GM18502 (cell line): ENCODE results near the gene LRP4.

Source experiments
- ATAC-seq: cut with Tn5 transposase; IDR thresholded peaks from one replicate; pipeline ENCODE4 v1.9.1; 2021; ENCODE audit warnings: mild to moderate bottlenecking; ENCODE audit not compliant: unreplicated experiment, poor library complexity

The LRP4 gene

GRCh38 chr11:46855863-46856262 is 62.5 kb downstream of the LRP4 start:
- no peak for ATAC-seq

- no peak for ATAC-seq
These were observed 63.2 kb downstream of the LRP4 start for GRCh38 chr11:46855167-46855566.

GRCh38 chr11:46850829-46851380 is 67.4 kb downstream of the LRP4 start:
- ATAC-seq = no peak

- ATAC-seq = no peak
These were observed 68.7 kb downstream of the LRP4 start for GRCh38 chr11:46849631-46850030.

GRCh38 chr11:46846510-46846830 is 71.9 kb downstream of the LRP4 start:
- ATAC-seq = peak; percentile 19

- peak; percentile 94 for ATAC-seq
These were observed 72.4 kb downstream of the LRP4 start, which contains the start of gene CKAP5 for GRCh38 chr11:46845740-46846509. TSS of gene CKAP5 (minus strand) at chr11:46846280. CDS start at chr11:46821231, 25,049 bp downstream.

- ATAC-seq = no peak
These were observed 73.0 kb downstream of the LRP4 start for GRCh38 chr11:46845440-46845739.

GRCh38 chr11:46840116-46840515 is 78.2 kb downstream of the LRP4 start:
- ATAC-seq = no peak

- ATAC-seq = no peak
These were observed 79.8 kb downstream of the LRP4 start for GRCh38 chr11:46838501-46838900.

- no peak for ATAC-seq
These were observed 80.5 kb downstream of the LRP4 start for GRCh38 chr11:46837860-46838259.

GRCh38 chr11:46836870-46837269 is 81.5 kb downstream of the LRP4 start:
- no peak for ATAC-seq

- ATAC-seq = no peak
These were observed 81.9 kb downstream of the LRP4 start for GRCh38 chr11:46836431-46836830.

GRCh38 chr11:46835897-46836296 is 82.5 kb downstream of the LRP4 start:
- no peak for ATAC-seq

- no peak for ATAC-seq
These were observed 83.5 kb downstream of the LRP4 start for GRCh38 chr11:46834821-46835220.

- no peak for ATAC-seq
These were observed 85.7 kb downstream of the LRP4 start for GRCh38 chr11:46832511-46833214.

GRCh38 chr11:46827995-46828394 is 90.4 kb downstream of the LRP4 start:
- no peak for ATAC-seq

- ATAC-seq = peak; percentile 92
These were observed 91.9 kb downstream of the LRP4 start for GRCh38 chr11:46826310-46827044.

- ATAC-seq = no peak
These were observed 109.4 kb downstream of the LRP4 start for GRCh38 chr11:46808799-46809431.
